Ovary (tissue), 9 donors: Measurements from ENCODE around the gene WNK1. TPM values are rescaled to one million over a fixed set of nuclear protein-coding genes. Genes with fewer than 3 reads are reported as not detected.

Experiments
- DNase-seq, 5 donors: peaks; one replicate each; pipeline ENCODE4 v3.0.0-alpha.2; 2019 to 2020
- H3K27ac ChIP-seq, 2 donors: fragments of 200-600 bp; one replicate each; pipeline versions ENCODE4 v1.5.1 to v1.8.0; 2019 to 2022
- H3K27me3 ChIP-seq: fragments of 200-600 bp; one replicate; pipeline ENCODE4 v1.8.0; 2022
- H3K36me3 ChIP-seq: fragments of 200-600 bp; sonication (generic); one replicate; pipeline ENCODE4 v1.5.1; 2019
- H3K4me1 ChIP-seq: one replicate; pipeline ENCODE4 v1.8.1; 2013; ENCODE audit warnings: mild to moderate bottlenecking, moderate library complexity; ENCODE audit not compliant: insufficient read depth
- H3K4me3 ChIP-seq: fragments of 200-600 bp; sonication (generic); one replicate; pipeline ENCODE4 v1.5.1; 2017
- H3K9me3 ChIP-seq, 2 donors: fragments of 200-600 bp in 1 of 2; sonication (generic) in 1 of 2; one replicate each; pipeline versions ENCODE4 v1.5.1 to v1.8.1; 2013 to 2019; ENCODE audit warnings: mild to moderate bottlenecking in 1 of 2, moderate library complexity in 1 of 2
- CTCF ChIP-seq, 3 donors: fragments of 450-650 bp in 2 of 3; fragments of 200-600 bp in 1 of 3; IDR thresholded peaks; one replicate each; pipeline versions ENCODE4 v1.5.1 to v1.8.0; 2016 to 2022; ENCODE audit warnings: antibody characterized with exemption in 3 of 3, mild to moderate bottlenecking in 1 of 3
- EP300 ChIP-seq: sonication (generic); formaldehyde crosslinking; IDR thresholded peaks from one replicate; pipeline ENCODE4 v1.6.1; 2017; ENCODE audit warnings: antibody characterized with exemption
- POLR2A ChIP-seq: fragments of 450-650 bp; IDR thresholded peaks from one replicate; pipeline ENCODE4 v1.6.1; 2017; ENCODE audit warnings: antibody characterized with exemption, mild to moderate bottlenecking, moderate library complexity
- WGBS, 3 donors: extraction: QIAGEN DNeasy Blood & Tissue Kit in 1 of 3; methylation state at CpG; one replicate each; pipeline versions ENCODE4 v1.1.5 to v1.1.7; 2013 to 2017; 5-methylcytosine and 5-hydroxymethylcytosine counted together
- intact Hi-C, 4 donors: fragments of 100-400 bp; cut with DNase I; formaldehyde crosslinking; loops; one replicate each; pipeline versions ENCODE4 v1.11.0 to v1.15.1; 2022 to 2023
- polyA plus RNA-seq, 2 donors: library from polyadenylated mRNA; stranded (reverse); fragments of 200-250 nt in 1 of 2; fragments of 350-450 nt in 1 of 2; fragmentation: Illumina TruSeq in 1 of 2; extraction: RNeasy Lipid Tissue Mini Kit (QIAGEN cat#74804) in 1 of 2; gene quantifications; one replicate each; pipeline ENCODE4 v1.2.3, GENCODE V29; 2013 to 2014
- total RNA-seq, 7 donors: library from RNA; depleted of rRNA in 2 of 7; stranded (reverse); fragments of >200 nt in 2 of 7; fragmentation: NEBNext Ultra II Directional in 3 of 7; extraction: Animal tissue kit (Norgen Biotek cat#: 25700) in 3 of 7; gene quantifications; one replicate each; pipeline versions ENCODE4 v1.1.0 to v1.2.4, GENCODE V29; 2016 to 2023
- donor health status: DM: no; HTN: no; CAD: no; lungs with moderate emphysema.
- donor health status: DM: no; HTN: no; CAD: no.
- donor health status: Bipolar disorder and iron deficiency.
- donor health status: DM: yes; HTN: yes; CAD: no.
- donor health status: DM: no; HTN: no; CAD: no.
- donor health status: DM: yes; HTN: yes; CAD: no.

WNK1 gene
- total and polyA plus RNA-seq, 9 donors: 26.0 to 144 (median 98.3) TPM

- intact Hi-C loops: no loop called here
- Histone ChIP-seq H3K4me1 (peaks cover 1% of the 10 kb centered on the region), H3K9me3 (no peaks in the 10 kb centered on the region)
These were observed 84.6 kb downstream of the WNK1 start for GRCh38 chr12:836952-837351.

GRCh38 chr12:837548-837947 lies 85.2 kb downstream of the WNK1 start:
- H3K36me3 ChIP-seq: no peaks in the 10 kb centered on the region
- 95 to 98% (median 95%) methylated on average over 2 of the region's 2 CpGs for WGBS, 3 donors
- no peak overlapping the region for H3K4me3 ChIP-seq
- DNase-seq: no peak
- no peak for TF ChIP-seq POLR2A
- no peak overlapping the region for H3K27ac ChIP-seq
- H3K4me1 ChIP-seq: peaks cover 1% of the 10 kb centered on the region
- no peaks in the 10 kb centered on the region for H3K9me3 ChIP-seq
- intact Hi-C loops: no loop called here
- no peaks in the 10 kb centered on the region for H3K27me3 ChIP-seq

More at GRCh38 chr12:836952-837351, 84.6 kb downstream of the WNK1 start:
- no peak for TF ChIP-seq POLR2A
- TF ChIP-seq EP300: no peak
- TF ChIP-seq CTCF (IDR thresholded peaks at IDR 0.05): no peak
- no peaks in the 10 kb centered on the region for H3K36me3 ChIP-seq
- no peak overlapping the region for H3K27ac ChIP-seq
- no peak overlapping the region for H3K4me3 ChIP-seq
- 95 to 97% (median 96%) methylated on average over 6 of the region's 6 CpGs for WGBS, 3 donors
- H3K27me3 ChIP-seq: no peaks in the 10 kb centered on the region
- no peak for DNase-seq

DNA sequence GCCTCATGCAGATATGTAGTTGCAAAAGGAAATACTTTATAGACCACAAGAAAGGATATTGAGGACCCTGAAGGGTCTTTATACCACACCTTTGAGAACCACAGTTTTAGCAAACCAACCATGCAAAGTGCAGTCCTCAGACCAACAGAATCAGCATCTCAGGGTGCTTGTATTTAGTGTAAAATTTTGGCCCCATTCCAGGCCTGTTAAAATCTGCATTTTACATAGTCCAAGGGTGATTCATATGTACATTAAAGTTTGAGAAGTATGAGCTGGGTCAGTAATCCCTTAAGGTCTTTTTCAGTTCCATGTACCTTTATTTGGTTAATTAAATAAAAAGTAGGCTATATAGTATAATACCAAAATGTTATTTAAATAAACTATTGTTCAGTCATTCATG lies 91.2 kb downstream of the WNK1 start:
- H3K4me3 ChIP-seq: no peak overlapping the region
- peaks cover 2% of the 10 kb centered on the region for H3K4me1 ChIP-seq
- intact Hi-C loops: no loop called here
- TF ChIP-seq POLR2A (no peak), CTCF (IDR thresholded peaks at IDR 0.05) (no peak), EP300 (no peak)
- H3K36me3 ChIP-seq: no peaks in the 10 kb centered on the region
- H3K27ac ChIP-seq: no peak overlapping the region
- H3K9me3 ChIP-seq: no peaks in the 10 kb centered on the region
- no peaks in the 10 kb centered on the region for H3K27me3 ChIP-seq
- DNase-seq: no peak

DNA sequence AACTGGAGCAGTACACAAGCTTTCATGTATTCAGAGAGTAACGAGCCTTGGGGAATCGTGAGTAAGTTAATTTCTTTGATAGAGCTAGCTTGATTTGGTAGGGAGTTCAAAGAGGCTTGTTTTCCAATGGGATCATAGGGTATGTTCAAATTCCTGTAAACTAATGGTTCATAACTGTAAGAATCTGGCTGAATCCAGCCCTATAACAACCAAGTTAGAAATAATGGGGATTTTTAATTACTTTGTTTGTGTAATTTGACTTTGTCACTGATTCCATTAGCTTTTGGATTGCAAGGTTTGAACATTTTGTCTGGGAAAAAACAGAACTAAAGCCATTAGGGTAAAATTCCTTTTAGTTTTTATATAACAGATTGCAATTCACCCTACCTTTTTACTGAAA lies 94.0 kb downstream of the WNK1 start:
- WGBS, 3 donors: 73 to 88% (median 86%) methylated on average over 2 of the region's 2 CpGs
- intact Hi-C loops: no loop called here
- peaks cover 2% of the 10 kb centered on the region for H3K4me1 ChIP-seq
- no peaks in the 10 kb centered on the region for H3K36me3 ChIP-seq
- H3K27ac ChIP-seq: no peak overlapping the region
- no peak for DNase-seq
- no peak overlapping the region for H3K4me3 ChIP-seq
- H3K9me3 ChIP-seq: no peaks in the 10 kb centered on the region
- H3K27me3 ChIP-seq: no peaks in the 10 kb centered on the region
- TF ChIP-seq POLR2A: no peak
- TF ChIP-seq EP300: no peak
- TF ChIP-seq CTCF (IDR thresholded peaks at IDR 0.05): no peak

DNA sequence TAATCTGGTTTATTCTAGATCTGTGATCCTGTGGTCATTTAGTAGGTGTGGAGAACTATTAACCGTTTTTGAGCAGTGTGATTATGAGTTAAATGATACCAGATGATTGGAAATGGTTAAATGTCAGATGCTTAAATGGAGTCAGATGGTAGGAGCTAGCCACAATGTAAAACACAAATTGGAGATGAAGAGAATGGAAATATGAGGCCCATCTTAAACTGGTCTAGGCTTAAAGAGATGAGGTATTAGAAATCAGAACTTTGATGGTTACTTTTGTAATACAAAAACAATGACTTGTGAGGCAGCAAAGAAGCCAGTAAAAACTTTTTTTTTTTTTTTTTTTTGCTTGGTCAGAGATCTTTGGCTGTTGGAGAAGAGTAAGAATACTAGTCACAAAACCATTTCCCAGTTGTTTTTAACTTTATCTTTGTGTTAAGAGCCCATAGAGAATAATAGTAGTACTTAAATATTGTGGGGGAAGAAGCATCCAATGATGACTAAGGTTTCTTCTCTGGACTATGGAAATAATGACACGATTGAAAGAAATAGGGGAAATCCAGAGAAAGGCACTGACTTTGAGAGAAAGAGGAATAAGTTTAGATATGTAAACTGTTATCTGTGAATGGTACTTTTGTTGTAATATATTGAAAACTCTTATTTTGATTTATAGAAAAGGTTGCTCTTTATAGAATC lies 95.9 kb downstream of the WNK1 start:
- Histone ChIP-seq H3K9me3 (no peaks in the 10 kb centered on the region), H3K27ac (no peak overlapping the region), H3K36me3 (no peaks in the 10 kb centered on the region), H3K4me3 (no peak overlapping the region), H3K27me3 (no peaks in the 10 kb centered on the region), H3K4me1 (peaks cover 2% of the 10 kb centered on the region)
- WGBS, 3 donors: 61 to 68% (median 63%) methylated on average over 2 of the region's 2 CpGs
- no peak for DNase-seq
- TF ChIP-seq CTCF (IDR thresholded peaks at IDR 0.05) (no peak), EP300 (no peak), POLR2A (no peak)
- intact Hi-C loops: no loop called here
